ENCODE measurements around the gene RBX1.

The RBX1 gene

GRCh38 chr22:40995821-40996220 lies 44.6 kb downstream of the RBX1 start:
- no peaks in the 10 kb centered on the region for H4K20me1 ChIP-seq (ENCODE audit: insufficient read depth)
- H3K9ac ChIP-seq = no peak overlapping the region
- no peaks in the 10 kb centered on the region for H3K4me1 ChIP-seq (ENCODE audit: low read depth, poor library complexity, severe bottlenecking)
- H3K79me2 ChIP-seq (ENCODE audit: insufficient read depth, low read depth) = no peaks in the 10 kb centered on the region
- no peak overlapping the region for H3K27ac ChIP-seq
- H2AFZ ChIP-seq (ENCODE audit: low read depth) = no peak overlapping the region
- H3K4me2 ChIP-seq = no peak overlapping the region
- no peaks in the 10 kb centered on the region for H3K27me3 ChIP-seq (ENCODE audit: insufficient read depth, low read depth)
- no peak overlapping the region for H3K4me3 ChIP-seq (IDR thresholded peaks at IDR 0.05; ENCODE audit: insufficient read depth, low read depth, low read length)
- no peak for TF ChIP-seq CTCF (conservative IDR thresholded peaks at IDR 0.05; ENCODE audit: low read depth, low read length)
- H3K36me3 ChIP-seq (ENCODE audit: insufficient read depth) = no peaks in the 10 kb centered on the region

- Histone ChIP-seq H3K4me2 (no peak overlapping the region), H3K27me3 (ENCODE audit: insufficient read depth, low read depth) (no peaks in the 10 kb centered on the region), H2AFZ (ENCODE audit: low read depth) (no peak overlapping the region), H3K36me3 (ENCODE audit: insufficient read depth) (no peaks in the 10 kb centered on the region), H4K20me1 (ENCODE audit: insufficient read depth) (no peaks in the 10 kb centered on the region), H3K4me3 (IDR thresholded peaks at IDR 0.05; ENCODE audit: insufficient read depth, low read depth, low read length) (no peak overlapping the region), H3K9ac (no peak overlapping the region), H3K4me1 (ENCODE audit: low read depth, poor library complexity, severe bottlenecking) (no peaks in the 10 kb centered on the region), H3K79me2 (ENCODE audit: insufficient read depth, low read depth) (no peaks in the 10 kb centered on the region), H3K27ac (no peak overlapping the region)
- TF ChIP-seq CTCF (conservative IDR thresholded peaks at IDR 0.05; ENCODE audit: low read depth, low read length) = no peak
Measured at GRCh38 chr22:40997520-40997919, 46.3 kb downstream of the RBX1 start.

- no peak overlapping the region for H2AFZ ChIP-seq (ENCODE audit: low read depth)
- no peak overlapping the region for H3K4me3 ChIP-seq (IDR thresholded peaks at IDR 0.05; ENCODE audit: insufficient read depth, low read depth, low read length)
- no peaks in the 10 kb centered on the region for H3K27me3 ChIP-seq (ENCODE audit: insufficient read depth, low read depth)
- no peaks in the 10 kb centered on the region for H4K20me1 ChIP-seq (ENCODE audit: insufficient read depth)
- H3K9ac ChIP-seq = no peak overlapping the region
- H3K27ac ChIP-seq = no peak overlapping the region
- no peak overlapping the region for H3K4me2 ChIP-seq
- no peak for TF ChIP-seq CTCF (conservative IDR thresholded peaks at IDR 0.05; ENCODE audit: low read depth, low read length)
- H3K4me1 ChIP-seq (ENCODE audit: low read depth, poor library complexity, severe bottlenecking) = no peaks in the 10 kb centered on the region
- no peaks in the 10 kb centered on the region for H3K79me2 ChIP-seq (ENCODE audit: insufficient read depth, low read depth)
- H3K36me3 ChIP-seq (ENCODE audit: insufficient read depth) = no peaks in the 10 kb centered on the region
Measured at GRCh38 chr22:41000040-41000565, 48.9 kb downstream of the RBX1 start.

- Histone ChIP-seq H3K4me2 (no peak overlapping the region), H3K36me3 (ENCODE audit: insufficient read depth) (no peaks in the 10 kb centered on the region), H3K27ac (no peak overlapping the region), H3K4me1 (ENCODE audit: low read depth, poor library complexity, severe bottlenecking) (no peaks in the 10 kb centered on the region), H3K4me3 (IDR thresholded peaks at IDR 0.05; ENCODE audit: insufficient read depth, low read depth, low read length) (no peak overlapping the region), H3K9ac (no peak overlapping the region), H3K27me3 (ENCODE audit: insufficient read depth, low read depth) (no peaks in the 10 kb centered on the region), H3K79me2 (ENCODE audit: insufficient read depth, low read depth) (no peaks in the 10 kb centered on the region), H4K20me1 (ENCODE audit: insufficient read depth) (no peaks in the 10 kb centered on the region), H2AFZ (ENCODE audit: low read depth) (no peak overlapping the region)
- TF ChIP-seq CTCF (conservative IDR thresholded peaks at IDR 0.05; ENCODE audit: low read depth, low read length) = no peak
Measured at GRCh38 chr22:41000941-41001721, 50.0 kb downstream of the RBX1 start.
